Body of pancreas (tissue), 4 donors: ENCODE measurements around the gene CCNL2. TPM values are rescaled to one million over a fixed set of nuclear protein-coding genes. Genes with fewer than 3 reads are reported as not detected.

Source experiments
- ATAC-seq: fragments of 150-250 bp; one replicate; pipeline ENCODE4 v1.9.1; 2016
- DNase-seq, 4 donors: peaks; one replicate each; pipeline ENCODE4 v3.0.0-alpha.2; 2019
- H3K27ac ChIP-seq, 4 donors: fragments of 200-600 bp; sonication (generic); 1 replicate in 3 of 4; 2 replicates in 1 of 4; pipeline versions ENCODE4 v1.5.1 to v1.6.1; 2016 to 2019; ENCODE audit warnings: mild to moderate bottlenecking in 1 of 4, mixed read lengths in 1 of 4, moderate library complexity in 1 of 4
- H3K27me3 ChIP-seq, 2 donors: fragments of 200-600 bp; sonication (generic); one replicate each; pipeline ENCODE4 v1.6.0; 2016; ENCODE audit warnings: mild to moderate bottlenecking in 1 of 2
- H3K36me3 ChIP-seq, 2 donors: fragments of 200-600 bp; sonication (generic); replicated peaks in 1 of 2; 2 replicates each; pipeline ENCODE4 v1.5.1; 2016; ENCODE audit warnings: low read depth in 2 of 2; ENCODE audit not compliant: insufficient read depth in 1 of 2
- H3K4me1 ChIP-seq: fragments of 200-600 bp; sonication (generic); one replicate; pipeline ENCODE4 v1.6.0; 2016
- H3K4me3 ChIP-seq, 2 donors: fragments of 200-600 bp; sonication (generic); 1 replicate in 1 of 2; 2 replicates in 1 of 2; pipeline ENCODE4 v1.5.1; 2016 to 2019
- H3K9me3 ChIP-seq, 3 donors: fragments of 200-600 bp; sonication (generic); 1 replicate in 2 of 3; 2 replicates in 1 of 3; pipeline ENCODE4 v1.5.1; 2016
- POLR2A ChIP-seq, 3 donors: fragments of 450-650 bp; IDR thresholded peaks; one replicate each; pipeline ENCODE4 v1.6.1; 2016; ENCODE audit warnings: antibody characterized with exemption in 3 of 3, mild to moderate bottlenecking in 2 of 3
- WGBS, 2 donors: methylation state at CpG; one replicate each; pipeline ENCODE4 v1.1.5; 2017; 5-methylcytosine and 5-hydroxymethylcytosine counted together
- intact Hi-C: fragments of 100-400 bp; cut with DNase I; formaldehyde crosslinking; loops from one replicate; pipeline ENCODE4 v1.15.1; 2023
- total RNA-seq, 2 donors: library from RNA; depleted of rRNA; stranded (reverse); fragments of >200 nt; gene quantifications; one replicate each; pipeline ENCODE4 v1.1.0, GENCODE V29; 2016
- TF ChIP-seq, protein P1 (sequence below), 7 experiments: fragments of 450-650 bp in 4 of 7; fragments of 200-600 bp in 3 of 7; sonication (generic) in 3 of 7; IDR thresholded peaks; one replicate each; pipeline ENCODE4 v1.5.1; 2016 to 2019; ENCODE audit warnings: antibody characterized with exemption in 7 of 7

The CCNL2 gene
- total RNA-seq, 2 donors from 2014 or later: 225 to 246 TPM

DNA sequence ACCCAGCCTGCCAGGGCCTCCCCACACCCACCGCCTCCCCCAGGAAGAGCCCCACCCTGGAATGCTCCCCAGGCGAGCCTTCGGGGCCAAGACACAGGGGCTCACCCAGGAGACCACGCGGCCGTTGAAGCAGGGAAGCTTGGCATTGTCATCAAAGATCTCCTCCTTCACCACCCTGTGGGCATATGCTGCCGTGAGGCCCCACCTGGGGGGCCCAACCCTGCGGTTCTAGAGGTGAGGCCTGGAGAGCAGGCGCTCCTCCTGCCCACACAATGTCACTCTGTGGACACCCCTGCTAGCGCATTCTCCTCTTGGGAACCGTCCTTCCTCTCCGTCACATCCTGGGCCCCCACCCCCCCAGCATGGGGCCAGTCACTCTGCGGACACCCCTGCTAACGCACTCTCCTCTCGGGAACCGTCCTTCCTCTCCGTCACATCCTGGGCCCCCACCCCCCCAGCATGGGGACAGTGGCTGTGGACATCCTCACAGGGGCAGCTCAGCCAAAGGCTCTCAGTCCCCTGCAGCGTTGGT lies 56.5 kb downstream of the CCNL2 start:
- H3K36me3 ChIP-seq: peaks cover 0 to 13% of the 10 kb centered on the region in 2 donors
- intact Hi-C loops: no loop called here
- peaks cover 38% of the 10 kb centered on the region for H3K4me1 ChIP-seq
- TF ChIP-seq, protein P1, sequence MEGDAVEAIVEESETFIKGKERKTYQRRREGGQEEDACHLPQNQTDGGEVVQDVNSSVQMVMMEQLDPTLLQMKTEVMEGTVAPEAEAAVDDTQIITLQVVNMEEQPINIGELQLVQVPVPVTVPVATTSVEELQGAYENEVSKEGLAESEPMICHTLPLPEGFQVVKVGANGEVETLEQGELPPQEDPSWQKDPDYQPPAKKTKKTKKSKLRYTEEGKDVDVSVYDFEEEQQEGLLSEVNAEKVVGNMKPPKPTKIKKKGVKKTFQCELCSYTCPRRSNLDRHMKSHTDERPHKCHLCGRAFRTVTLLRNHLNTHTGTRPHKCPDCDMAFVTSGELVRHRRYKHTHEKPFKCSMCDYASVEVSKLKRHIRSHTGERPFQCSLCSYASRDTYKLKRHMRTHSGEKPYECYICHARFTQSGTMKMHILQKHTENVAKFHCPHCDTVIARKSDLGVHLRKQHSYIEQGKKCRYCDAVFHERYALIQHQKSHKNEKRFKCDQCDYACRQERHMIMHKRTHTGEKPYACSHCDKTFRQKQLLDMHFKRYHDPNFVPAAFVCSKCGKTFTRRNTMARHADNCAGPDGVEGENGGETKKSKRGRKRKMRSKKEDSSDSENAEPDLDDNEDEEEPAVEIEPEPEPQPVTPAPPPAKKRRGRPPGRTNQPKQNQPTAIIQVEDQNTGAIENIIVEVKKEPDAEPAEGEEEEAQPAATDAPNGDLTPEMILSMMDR (IDR thresholded peaks at IDR 0.05): no peak
- no peak for TF ChIP-seq POLR2A (IDR thresholded peaks at IDR 0.05)
- DNase-seq (no peak), ATAC-seq (no peak)
- no peaks in the 10 kb centered on the region for H3K9me3 ChIP-seq
- no peak overlapping the region for H3K4me3 ChIP-seq
- H3K27ac ChIP-seq: no peak overlapping the region
- 82 to 95% methylated on average over 6 to 18 of the region's 18 CpGs for WGBS, 2 donors
- no peaks in the 10 kb centered on the region for H3K27me3 ChIP-seq

DNA sequence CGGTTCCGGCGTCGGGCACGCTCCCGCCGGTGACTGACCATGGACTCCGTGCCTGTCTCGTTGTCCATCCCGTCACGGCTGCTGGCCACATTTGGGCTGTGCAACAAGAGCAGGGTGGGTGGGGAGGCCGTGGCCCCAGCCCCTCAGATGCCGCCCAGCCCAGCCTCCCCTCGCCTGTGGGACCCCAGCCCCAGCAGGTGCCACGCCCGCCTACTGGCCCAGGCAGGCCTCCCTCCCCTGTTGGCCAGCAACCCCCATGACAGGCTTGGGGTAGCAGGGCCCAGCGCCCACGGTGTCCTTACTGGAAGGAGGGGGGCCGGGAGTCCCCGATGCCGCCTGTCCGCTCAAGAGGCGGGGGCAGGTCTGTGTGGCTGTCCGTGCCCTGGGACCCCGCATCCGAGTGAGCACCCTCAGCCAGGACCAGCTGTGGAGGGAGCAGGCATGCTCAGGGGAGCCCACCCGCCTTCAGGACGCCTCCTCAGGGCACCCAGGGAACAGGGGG lies 57.0 kb downstream of the CCNL2 start:
- Histone ChIP-seq H3K27ac (no peak overlapping the region), H3K36me3 (peaks cover 0 to 13% of the 10 kb centered on the region in 2 donors), H3K4me3 (no peak overlapping the region), H3K4me1 (peaks cover 33% of the 10 kb centered on the region), H3K9me3 (no peaks in the 10 kb centered on the region), H3K27me3 (no peaks in the 10 kb centered on the region)
- ATAC-seq (no peak), DNase-seq (no peak)
- 95 to 98% methylated on average over 11 to 28 of the region's 28 CpGs for WGBS, 2 donors
- TF ChIP-seq, protein P1 (IDR thresholded peaks at IDR 0.05): no peak
- TF ChIP-seq POLR2A (IDR thresholded peaks at IDR 0.05): no peak
- intact Hi-C loops: no loop called here

DNA sequence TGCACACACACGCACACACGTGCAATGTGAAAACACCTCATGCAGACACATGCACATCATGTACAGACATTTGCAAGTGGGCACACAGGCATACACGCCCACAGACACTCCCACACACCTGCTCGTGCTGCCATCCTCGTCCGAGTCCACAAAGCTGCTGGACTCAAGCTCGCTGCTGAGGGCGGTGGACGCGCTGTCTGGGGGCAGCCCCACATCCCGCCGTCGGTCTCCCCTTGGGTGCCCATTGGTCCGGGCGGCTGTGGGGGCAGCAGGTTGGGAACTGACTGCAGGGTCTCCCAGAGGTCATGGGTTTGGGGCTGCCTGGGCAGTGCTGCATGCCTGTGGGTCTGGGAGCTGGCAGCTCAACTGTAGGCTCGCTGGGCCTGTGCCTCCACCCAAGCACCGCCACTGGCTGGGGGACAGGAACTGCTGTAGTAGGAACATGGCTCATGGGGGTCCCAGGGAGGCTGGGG lies 57.5 kb downstream of the CCNL2 start:
- 86 to 87% methylated on average over 9 to 17 of the region's 17 CpGs for WGBS, 2 donors
- ATAC-seq: no peak
- H3K9me3 ChIP-seq: no peaks in the 10 kb centered on the region
- DNase-seq: no peak
- H3K27ac ChIP-seq: no peak overlapping the region
- H3K27me3 ChIP-seq: no peaks in the 10 kb centered on the region
- H3K4me3 ChIP-seq: no peak overlapping the region
- H3K36me3 ChIP-seq: peaks cover 0 to 13% of the 10 kb centered on the region in 2 donors
- intact Hi-C loops: no loop called here
- TF ChIP-seq, protein P1 (IDR thresholded peaks at IDR 0.05): no peak
- no peak for TF ChIP-seq POLR2A (IDR thresholded peaks at IDR 0.05)
- peaks cover 27% of the 10 kb centered on the region for H3K4me1 ChIP-seq

DNA sequence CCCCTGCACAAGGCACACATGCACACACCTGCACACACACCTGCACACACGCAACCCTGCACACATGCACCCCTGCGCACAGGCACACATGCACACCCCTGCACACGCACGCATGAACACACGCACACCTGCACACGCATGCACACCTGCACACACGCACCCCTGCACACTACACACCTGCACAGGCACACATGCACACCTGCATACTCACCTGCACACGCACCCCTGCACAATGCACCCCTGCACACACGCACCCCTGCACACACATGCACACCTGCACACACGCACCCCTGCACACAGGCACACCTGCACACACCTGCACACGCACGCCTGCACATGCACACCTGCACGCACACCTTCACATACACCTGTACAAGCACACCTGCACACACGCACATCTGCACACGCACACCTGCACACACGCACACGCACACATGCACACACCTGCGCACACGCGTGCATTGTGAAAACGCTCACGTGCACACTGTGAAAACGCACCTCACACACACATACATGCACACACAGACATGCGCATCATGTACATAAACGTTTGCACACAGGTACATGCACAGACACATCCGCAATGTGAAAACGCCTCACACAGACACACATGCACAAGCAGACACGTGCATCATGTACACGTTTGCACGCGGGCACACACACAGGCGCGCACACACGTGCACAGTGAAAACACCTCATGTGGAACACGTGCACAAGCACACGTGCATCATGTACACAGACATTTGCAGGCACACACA lies 58.2 kb downstream of the CCNL2 start:
- Histone ChIP-seq H3K36me3 (peaks cover 0 to 13% of the 10 kb centered on the region in 2 donors), H3K27me3 (no peaks in the 10 kb centered on the region), H3K4me3 (no peak overlapping the region), H3K9me3 (no peaks in the 10 kb centered on the region), H3K27ac (no peak overlapping the region), H3K4me1 (peaks cover 21% of the 10 kb centered on the region)
- intact Hi-C loops: no loop called here
- DNase-seq (no peak), ATAC-seq (no peak)
- WGBS, 2 donors: 85 to 92% methylated on average over 28 to 35 of the region's 36 CpGs
- TF ChIP-seq, protein P1 (IDR thresholded peaks at IDR 0.05): no peak
- no peak for TF ChIP-seq POLR2A (IDR thresholded peaks at IDR 0.05)
